GM18861 (cell line): Measurements from ENCODE around the gene PPP3CA.
"Not testable (repeated sequence)": the region's sequence is repeated elsewhere in the genome, so short reads cannot be mapped to it uniquely, and the experiment has no call there.

Experiments
- ATAC-seq: cut with Tn5 transposase; IDR thresholded peaks from one replicate; pipeline ENCODE4 v1.9.1; 2021; ENCODE audit not compliant: unreplicated experiment

The PPP3CA gene

GRCh38 chr4:101114936-101115372 is 232.4 kb downstream of the PPP3CA start:
- no peak for ATAC-seq

- peak; percentile 33 for ATAC-seq
Measured at GRCh38 chr4:101104312-101105052, 242.8 kb downstream of the PPP3CA start.

GRCh38 chr4:101103381-101104142 is 243.8 kb downstream of the PPP3CA start:
- ATAC-seq: peak; percentile 71

- ATAC-seq: no peak
Measured at GRCh38 chr4:101102114-101102742, 245.1 kb downstream of the PPP3CA start.

DNA sequence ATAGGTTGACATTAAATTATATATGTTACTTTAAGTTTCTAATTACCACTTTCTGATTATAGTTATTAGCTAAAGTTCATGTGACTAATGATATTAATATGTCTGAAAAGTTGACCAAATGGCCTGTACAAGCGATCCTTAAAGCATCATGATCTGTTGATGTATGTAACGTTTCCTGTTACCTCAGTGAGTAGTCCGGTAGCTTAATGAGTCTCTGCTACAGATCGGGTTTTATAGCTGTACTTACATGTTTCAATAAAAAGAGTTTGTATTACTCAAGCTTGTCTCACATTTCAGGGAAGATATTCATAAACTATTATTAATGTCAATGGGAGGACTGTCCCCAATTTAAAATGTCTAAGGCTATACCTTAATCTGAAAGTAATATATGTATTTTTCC is 246.3 kb downstream of the PPP3CA start:
- ATAC-seq: no peak

DNA sequence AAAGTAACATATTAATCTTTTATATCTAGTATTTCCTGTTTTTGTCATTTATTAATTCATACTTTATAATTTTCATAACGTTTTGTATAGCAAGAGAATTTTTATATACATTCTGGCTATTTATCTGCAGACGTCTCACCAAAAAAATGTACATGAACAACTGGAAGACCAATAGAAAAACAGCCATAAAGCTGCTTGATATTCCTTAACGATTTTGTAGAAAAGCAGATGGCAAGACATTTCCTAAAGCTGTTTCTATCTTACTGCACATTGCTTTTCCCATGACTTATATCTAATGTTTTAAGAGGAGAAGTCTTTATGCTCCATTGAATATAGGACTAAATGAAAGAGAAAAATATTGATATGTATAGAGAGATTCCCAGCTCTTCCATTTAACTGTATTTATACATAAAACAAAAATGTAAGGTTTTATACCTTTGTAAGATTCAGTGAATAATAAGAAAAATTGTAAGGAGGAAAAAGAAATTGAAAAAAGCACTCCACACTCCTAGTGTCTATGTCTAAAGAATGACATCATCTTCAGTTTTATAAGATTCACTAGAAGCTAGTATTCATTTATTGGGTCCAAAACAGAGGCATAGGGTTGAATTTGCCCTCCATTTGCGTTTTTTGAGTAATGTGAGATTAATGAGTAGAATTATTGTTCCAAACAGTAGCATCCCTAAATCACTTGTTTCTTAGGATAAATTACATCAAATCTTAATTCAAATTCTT is 248.5 kb downstream of the PPP3CA start:
- no peak for ATAC-seq

- not testable (repeated sequence) for ATAC-seq
Measured at GRCh38 chr4:101092609-101093008, 254.7 kb downstream of the PPP3CA start.

GRCh38 chr4:101089168-101089567 is 258.2 kb downstream of the PPP3CA start:
- ATAC-seq: no peak

DNA sequence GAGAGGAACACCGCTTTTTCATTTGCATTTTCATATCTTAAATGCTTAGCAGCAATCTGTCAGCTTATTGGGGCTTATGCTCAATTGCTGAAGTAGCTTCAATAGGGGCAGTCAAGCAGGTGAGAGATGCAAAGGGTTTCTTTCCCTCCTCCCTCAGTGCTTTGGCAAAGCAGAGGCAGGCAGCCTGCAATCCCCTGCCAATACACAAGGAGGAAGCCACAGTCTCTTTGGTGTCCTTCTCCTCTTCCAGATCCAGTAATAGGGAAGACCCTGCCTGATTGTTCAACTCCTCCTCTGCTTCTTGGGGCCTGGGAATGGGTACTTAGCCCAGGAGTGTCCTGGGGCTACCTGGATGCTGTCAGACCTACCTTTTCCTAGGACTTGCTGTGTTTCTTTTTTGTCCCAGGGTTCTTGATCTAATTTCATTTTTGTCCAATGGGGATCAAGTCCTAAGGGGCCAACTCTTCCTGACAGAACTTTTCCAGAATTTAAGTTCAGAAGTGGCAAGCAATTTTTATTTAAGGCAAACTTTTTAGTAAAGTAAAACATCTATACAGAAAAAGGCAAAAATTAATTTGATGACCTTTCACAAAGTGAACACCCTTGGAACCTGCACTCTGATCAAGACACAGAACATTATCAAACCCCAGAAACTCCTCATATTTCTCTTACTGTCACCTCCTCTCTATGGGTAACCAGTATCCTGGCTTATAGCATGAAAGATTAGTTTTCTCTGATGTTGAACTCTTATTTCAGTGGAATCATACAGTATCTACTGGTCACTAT is 260.3 kb downstream of the PPP3CA start:
- no peak for ATAC-seq

DNA sequence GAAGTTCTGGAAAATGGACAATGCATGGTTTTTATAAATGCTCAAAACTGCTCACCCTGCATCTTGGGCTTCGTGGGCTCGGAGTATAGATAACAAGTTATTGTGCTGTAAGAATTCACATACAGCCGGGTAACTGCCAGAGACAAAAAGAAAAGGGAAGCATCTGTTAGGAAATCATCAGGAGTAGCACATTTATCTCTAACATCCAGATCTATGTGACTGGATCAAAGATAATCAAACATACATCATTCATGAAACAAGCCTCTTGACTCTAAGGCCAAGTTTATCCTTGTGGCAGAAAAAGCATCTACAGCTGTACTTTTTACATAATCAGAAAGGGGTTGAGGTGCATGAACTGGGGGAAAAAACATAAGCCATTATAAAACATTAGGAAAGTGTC is 264.2 kb downstream of the PPP3CA start:
- ATAC-seq: no peak

DNA sequence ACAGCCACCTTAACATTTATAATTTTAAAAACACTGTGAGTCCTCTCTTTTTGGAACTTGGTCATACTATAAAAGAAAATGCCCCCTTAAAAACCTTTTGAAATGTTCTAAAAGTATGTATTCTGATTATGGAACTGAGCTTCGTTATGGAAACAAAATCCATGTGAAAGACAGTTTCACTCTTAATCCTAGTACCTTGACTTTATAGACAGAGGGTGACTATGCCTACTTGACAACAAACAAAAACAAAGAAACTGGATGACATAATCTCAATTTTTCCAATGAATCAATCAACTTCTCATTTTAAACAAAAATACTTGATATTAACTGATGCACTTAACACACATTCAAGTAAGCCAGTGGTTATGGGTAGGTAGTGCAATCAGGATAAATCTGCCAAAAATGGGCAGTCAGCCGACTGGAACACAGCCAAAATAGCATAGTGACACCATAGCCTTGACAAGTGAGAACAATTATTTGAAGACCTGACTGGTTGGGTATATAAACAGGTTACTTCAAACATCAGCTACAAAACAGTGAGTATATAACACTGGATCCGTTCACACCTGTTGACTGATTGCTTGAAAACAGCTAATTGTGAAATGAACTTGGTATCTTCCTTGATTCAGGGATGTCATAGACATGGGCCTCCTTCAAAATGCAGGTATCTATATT is 265.5 kb downstream of the PPP3CA start:
- ATAC-seq: no peak

GRCh38 chr4:101081166-101081565 is 266.2 kb downstream of the PPP3CA start:
- ATAC-seq: no peak

- no peak for ATAC-seq
Measured at GRCh38 chr4:101078950-101079349, 268.4 kb downstream of the PPP3CA start.

GRCh38 chr4:101076032-101076431 is 271.3 kb downstream of the PPP3CA start:
- no peak for ATAC-seq

DNA sequence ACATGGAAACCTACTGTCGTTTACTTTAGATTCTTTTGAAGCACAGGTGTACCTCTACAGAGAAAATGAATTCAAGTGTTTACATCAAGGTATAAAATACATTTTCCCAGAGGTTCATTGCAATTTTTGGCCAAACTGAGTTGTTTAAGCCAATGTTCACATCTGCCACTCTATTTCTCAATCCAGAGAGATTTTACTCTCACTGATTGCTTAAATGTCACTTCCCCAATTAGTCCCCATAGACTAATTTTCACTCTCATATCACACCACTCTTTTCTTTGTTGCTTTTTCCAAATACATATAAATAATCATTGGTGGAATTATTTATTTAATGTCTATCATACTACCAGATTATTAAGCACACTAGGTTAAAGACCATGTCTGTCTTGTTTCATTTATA is 271.8 kb downstream of the PPP3CA start:
- ATAC-seq: no peak

DNA sequence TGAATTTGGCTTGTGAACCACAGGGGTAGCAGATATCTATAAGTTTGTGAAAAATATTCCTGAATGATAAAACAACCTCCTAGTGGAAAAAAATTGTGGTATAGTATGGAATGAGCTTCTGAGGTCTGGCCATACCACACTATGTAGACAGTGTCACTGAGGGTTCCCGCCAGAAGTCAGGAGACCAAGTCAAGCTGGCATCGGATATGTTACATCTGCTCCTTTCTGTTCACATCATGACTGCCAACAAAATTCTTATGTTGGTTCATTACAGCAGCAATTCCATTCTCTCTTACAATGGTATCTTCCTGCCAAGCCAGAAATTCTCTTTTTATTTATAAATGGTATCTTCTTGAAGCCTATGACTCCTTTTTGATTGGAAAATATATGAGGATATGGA is 273.0 kb downstream of the PPP3CA start:
- ATAC-seq: no peak

DNA sequence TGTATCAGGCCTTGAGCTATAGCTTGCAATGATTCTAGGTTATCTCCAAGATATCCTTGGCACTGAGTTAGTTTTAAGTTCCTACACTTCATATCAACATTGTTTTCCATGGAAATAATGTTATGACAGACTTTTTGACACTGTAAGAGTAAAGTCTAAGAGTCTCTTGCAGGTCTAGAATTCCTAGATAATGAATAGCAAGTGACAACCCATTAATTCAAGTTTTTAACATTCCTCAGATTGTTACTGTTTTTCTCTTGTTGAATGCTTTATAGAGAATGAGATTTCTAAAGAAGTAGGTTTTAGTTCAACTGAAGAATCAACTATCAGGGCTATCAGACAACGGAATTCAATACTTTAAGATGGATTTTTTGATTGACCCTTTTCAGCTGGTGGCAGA is 276.1 kb downstream of the PPP3CA start:
- no peak for ATAC-seq

DNA sequence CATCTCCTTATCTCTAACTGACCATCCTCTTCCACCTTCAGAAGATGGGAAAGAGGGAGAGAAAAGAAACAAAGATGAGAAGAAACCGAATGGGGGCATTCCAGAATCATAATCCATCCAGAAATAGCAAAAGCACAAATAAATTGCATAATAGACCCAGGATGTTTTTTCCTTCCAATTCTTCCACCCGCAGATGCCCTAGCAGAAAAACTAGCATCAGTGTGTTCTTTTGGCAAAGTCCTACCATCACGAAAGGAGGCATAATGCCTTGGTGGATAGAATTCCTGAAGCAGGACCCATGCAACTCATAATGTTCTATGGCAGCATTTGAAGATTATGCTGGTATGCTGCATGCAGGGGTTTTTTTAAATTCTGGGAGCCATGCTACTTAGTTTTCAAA is 279.2 kb downstream of the PPP3CA start:
- no peak for ATAC-seq

- ATAC-seq: no peak
Measured at GRCh38 chr4:101067383-101067782, 279.9 kb downstream of the PPP3CA start.

DNA sequence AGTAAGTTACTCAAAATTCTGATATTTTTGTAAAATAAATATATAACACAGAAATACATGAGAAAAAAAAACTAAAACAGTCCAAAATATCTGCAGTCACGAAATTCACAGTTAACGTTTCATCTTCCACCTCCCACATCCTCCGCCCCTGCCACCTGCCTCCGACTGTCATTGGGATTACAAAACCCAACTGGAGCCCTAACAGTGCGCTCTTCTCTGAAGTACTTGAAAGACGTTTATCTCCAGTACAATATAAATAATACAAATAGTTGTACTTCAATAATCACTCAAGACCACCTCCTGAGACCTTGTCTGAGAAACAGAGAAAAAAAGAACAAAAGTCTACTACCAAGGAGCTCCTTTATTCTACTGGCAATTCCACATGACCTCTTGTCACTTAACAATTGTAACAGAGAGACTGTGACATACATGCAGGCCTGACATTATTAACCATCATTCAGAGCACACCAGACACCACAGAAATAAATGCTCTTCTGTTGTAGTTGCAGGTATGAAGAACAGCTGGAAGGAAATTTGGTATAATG is 280.6 kb downstream of the PPP3CA start:
- ATAC-seq: no peak
